ENCODE measurements around the gene CD6. TPM values are rescaled to one million over a fixed set of nuclear protein-coding genes. Genes with fewer than 3 reads are reported as not detected.

Gene CD6
- total and polyA plus RNA-seq, 2 donors from 2014 or later: 0.24 to 6.7 TPM

Other genes starting within 250 kb of the CD6 start
- gene MS4A18, start 247.0 kb upstream of the CD6 start, total RNA-seq: not detected
- not detected for gene MS4A18, start 247.0 kb upstream of the CD6 start, polyA plus RNA-seq (ENCODE audit: insufficient read depth, low read depth, low replicate concordance)
- not detected for gene MS4A15, start 214.8 kb upstream of the CD6 start, total RNA-seq
- gene MS4A15, start 214.8 kb upstream of the CD6 start, polyA plus RNA-seq (ENCODE audit: insufficient read depth, low read depth, low replicate concordance): not detected
- not detected for gene MS4A10, start 186.3 kb upstream of the CD6 start, total RNA-seq
- 1.1 TPM for gene MS4A10, start 186.3 kb upstream of the CD6 start, polyA plus RNA-seq (ENCODE audit: insufficient read depth, low read depth, low replicate concordance)
- gene CCDC86, start 129.6 kb upstream of the CD6 start, total RNA-seq: 18.9 TPM
- gene CCDC86, start 129.6 kb upstream of the CD6 start, polyA plus RNA-seq (ENCODE audit: insufficient read depth, low read depth, low replicate concordance): 15.9 TPM
- 0.16 TPM for gene PTGDR2, start 115.7 kb upstream of the CD6 start, total RNA-seq
- gene PTGDR2, start 115.7 kb upstream of the CD6 start, polyA plus RNA-seq (ENCODE audit: insufficient read depth, low read depth, low replicate concordance): not detected
- not detected for gene ZP1, start 104.1 kb upstream of the CD6 start, total RNA-seq
- gene ZP1, start 104.1 kb upstream of the CD6 start, polyA plus RNA-seq (ENCODE audit: insufficient read depth, low read depth, low replicate concordance): not detected
- 72.1 TPM for gene PRPF19, start 65.1 kb upstream of the CD6 start, total RNA-seq
- gene PRPF19, start 65.1 kb upstream of the CD6 start, polyA plus RNA-seq (ENCODE audit: insufficient read depth, low read depth, low replicate concordance): 70.7 TPM
- 130 TPM for gene TMEM109, start 57.5 kb upstream of the CD6 start, total RNA-seq
- 139 TPM for gene TMEM109, start 57.5 kb upstream of the CD6 start, polyA plus RNA-seq (ENCODE audit: insufficient read depth, low read depth, low replicate concordance)
- gene TMEM132A, start 47.2 kb upstream of the CD6 start, total RNA-seq: 19.1 TPM
- gene TMEM132A, start 47.2 kb upstream of the CD6 start, polyA plus RNA-seq (ENCODE audit: insufficient read depth, low read depth, low replicate concordance): 17.2 TPM
- gene SLC15A3, start 19.5 kb upstream of the CD6 start, total RNA-seq: 27.0 TPM
- 26.6 TPM for gene SLC15A3, start 19.5 kb upstream of the CD6 start, polyA plus RNA-seq (ENCODE audit: insufficient read depth, low read depth, low replicate concordance)
- gene CD5, start 130.8 kb downstream of the CD6 start, total RNA-seq: 2.9 TPM
- 0.26 TPM for gene CD5, start 130.8 kb downstream of the CD6 start, polyA plus RNA-seq (ENCODE audit: insufficient read depth, low read depth, low replicate concordance)
- gene VPS37C, start 189.7 kb downstream of the CD6 start, total RNA-seq: 31.8 TPM
- gene VPS37C, start 189.7 kb downstream of the CD6 start, polyA plus RNA-seq (ENCODE audit: insufficient read depth, low read depth, low replicate concordance): 13.9 TPM
- gene PGA3, start 231.8 kb downstream of the CD6 start, total RNA-seq: 0.54 TPM
- not detected for gene PGA3, start 231.8 kb downstream of the CD6 start, polyA plus RNA-seq (ENCODE audit: insufficient read depth, low read depth, low replicate concordance)